Hematopoietic multipotent progenitor cell treated with erythropoietin and hydrocortisone succinate and interleukin-3 and kit ligand, for 17 days (in vitro differentiated cells): ENCODE results near the gene TLCD1.

Experiments
- DNase-seq: peaks from one replicate; pipeline ENCODE4 v3.0.0-alpha.2; 2015; ENCODE audit warnings: low spot score

The TLCD1 gene

GRCh38 chr17:28712705-28713415 is 13.2 kb downstream of the TLCD1 start:
- DNase-seq: no peak

DNA sequence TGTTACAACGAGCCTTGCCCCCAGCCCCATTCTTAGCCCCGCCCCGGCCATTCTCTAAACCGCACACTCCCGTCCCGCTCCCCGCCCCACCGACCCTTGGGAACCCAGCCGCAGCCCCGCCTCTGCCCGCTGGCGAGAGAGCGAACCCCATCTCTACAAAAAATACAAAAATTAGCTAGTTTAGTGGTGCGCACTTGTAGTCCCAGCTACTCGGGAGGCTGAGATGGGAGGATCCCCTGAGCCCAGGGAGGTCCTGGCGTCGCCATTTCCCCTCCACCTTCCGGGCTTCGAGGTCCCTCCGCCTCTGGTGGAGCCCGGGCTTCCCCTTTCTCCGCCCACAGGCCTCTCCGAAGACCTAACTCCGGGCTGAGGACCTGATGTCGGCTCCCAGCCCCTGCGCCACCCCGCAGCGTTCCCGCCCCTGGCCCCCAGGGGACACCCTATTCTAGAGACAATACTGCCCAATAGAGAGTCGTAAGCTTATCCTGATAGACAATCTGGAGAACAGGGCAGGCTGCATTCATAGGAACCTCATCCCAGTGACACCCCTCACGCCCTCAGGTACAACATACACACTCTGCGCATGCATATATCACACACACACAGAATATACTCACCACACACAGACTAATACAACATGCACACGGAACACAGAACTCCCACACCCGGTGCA is 13.9 kb downstream of the TLCD1 start:
- no peak for DNase-seq

GRCh38 chr17:28711723-28712031 is 14.4 kb downstream of the TLCD1 start, which contains the start of gene PROCA1:
Gene PROCA1 (minus strand): TSS chr17:28711888. CDS start chr17:28711660, 228 bp downstream.
- no peak for DNase-seq

- peak; percentile 76 for DNase-seq
Observed at GRCh38 chr17:28710861-28711722, 14.9 kb downstream of the TLCD1 start.

GRCh38 chr17:28707339-28707720 is 18.7 kb downstream of the TLCD1 start:
- DNase-seq: no peak

- DNase-seq: no peak
Observed at GRCh38 chr17:28706471-28707338, 19.3 kb downstream of the TLCD1 start.

DNA sequence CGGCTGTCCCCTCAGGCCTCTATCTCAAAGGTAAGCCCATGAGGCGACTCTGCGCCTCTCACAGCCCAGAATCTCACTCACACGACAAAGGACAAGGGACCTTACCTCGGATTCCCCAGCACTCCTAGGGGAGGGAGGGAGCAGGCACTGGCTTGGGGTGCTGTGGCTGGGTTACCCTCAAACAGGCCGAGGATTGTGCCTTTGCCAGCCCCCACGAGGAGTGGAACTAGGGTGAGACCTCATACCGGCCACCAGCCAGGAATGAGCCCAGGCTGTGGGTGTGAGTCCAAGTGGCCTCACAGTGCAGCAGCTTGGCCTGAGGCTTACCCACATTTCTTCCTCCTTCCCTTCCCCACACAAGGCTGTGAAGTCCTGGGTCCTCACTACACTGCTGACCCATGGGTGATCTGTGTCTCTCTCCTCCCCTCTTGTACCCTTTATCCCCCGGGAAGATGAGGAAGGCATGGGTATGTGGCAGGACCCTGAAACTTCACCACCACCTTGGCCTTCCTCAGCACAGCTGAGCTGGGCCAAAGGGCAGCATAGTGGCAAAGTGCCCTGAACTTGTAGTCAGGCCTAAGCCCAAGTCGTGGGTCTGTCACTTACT is 20.2 kb downstream of the TLCD1 start:
- DNase-seq: no peak

- no peak for DNase-seq
Observed at GRCh38 chr17:28705074-28705659, 20.9 kb downstream of the TLCD1 start.

GRCh38 chr17:28704219-28704858 is 21.7 kb downstream of the TLCD1 start:
- DNase-seq: no peak

GRCh38 chr17:28703552-28704218 is 22.3 kb downstream of the TLCD1 start:
- no peak for DNase-seq

DNA sequence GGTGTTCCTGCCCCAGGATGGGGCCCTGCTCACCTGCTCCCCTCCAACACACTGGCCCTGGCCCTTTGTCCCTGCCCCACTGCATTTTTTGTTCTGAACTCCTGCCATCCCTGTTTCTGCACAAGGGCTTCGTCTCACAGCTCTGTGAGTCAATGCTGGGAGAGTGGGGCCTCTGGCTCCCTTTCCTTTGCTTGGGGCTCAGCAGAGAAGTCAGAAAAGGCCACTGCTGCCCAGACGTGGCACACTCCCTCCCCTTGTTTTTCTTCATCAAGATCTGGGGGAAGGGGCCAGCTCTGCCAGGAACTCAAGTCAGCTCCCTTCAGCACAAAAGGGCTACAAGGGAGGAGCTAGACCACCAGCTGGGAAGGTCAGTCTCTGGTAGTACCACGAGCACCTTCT is 23.3 kb downstream of the TLCD1 start:
- no peak for DNase-seq

GRCh38 chr17:28702026-28702751 is 23.8 kb downstream of the TLCD1 start:
- DNase-seq: no peak

DNA sequence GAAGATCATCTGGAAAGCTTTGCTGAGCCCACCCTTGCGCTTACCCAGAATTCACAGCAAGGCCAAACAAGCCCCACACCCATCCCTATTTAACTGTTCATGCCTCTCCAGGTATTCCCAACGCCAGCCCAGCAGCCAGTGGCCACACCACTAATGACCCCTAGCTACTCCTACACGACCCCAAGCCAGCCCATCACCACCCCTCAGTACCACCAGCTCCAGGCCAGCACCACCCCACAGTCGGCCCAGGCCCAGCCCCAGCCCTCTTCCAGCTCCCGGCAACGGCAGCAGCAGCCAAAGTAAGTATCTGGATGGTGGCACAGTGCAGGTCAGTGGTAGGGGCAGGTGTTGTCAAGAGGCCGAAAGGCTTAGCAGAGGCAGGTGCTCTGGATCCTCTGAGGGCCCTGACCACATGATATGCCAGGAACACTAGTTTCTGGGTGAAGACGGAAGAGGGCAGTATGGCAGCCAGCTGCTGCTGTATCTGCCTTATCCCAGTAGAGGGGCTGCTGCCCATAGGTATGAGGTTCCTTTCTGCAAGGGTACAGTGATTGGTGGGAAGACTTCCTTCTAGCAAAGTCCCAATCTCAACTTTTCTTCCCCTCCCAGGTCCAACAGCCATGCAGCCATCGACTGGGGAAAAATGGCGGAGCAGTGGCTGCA is 25.1 kb downstream of the TLCD1 start:
- DNase-seq: no peak

- DNase-seq: no peak
Observed at GRCh38 chr17:28700278-28700677, 25.8 kb downstream of the TLCD1 start.

DNA sequence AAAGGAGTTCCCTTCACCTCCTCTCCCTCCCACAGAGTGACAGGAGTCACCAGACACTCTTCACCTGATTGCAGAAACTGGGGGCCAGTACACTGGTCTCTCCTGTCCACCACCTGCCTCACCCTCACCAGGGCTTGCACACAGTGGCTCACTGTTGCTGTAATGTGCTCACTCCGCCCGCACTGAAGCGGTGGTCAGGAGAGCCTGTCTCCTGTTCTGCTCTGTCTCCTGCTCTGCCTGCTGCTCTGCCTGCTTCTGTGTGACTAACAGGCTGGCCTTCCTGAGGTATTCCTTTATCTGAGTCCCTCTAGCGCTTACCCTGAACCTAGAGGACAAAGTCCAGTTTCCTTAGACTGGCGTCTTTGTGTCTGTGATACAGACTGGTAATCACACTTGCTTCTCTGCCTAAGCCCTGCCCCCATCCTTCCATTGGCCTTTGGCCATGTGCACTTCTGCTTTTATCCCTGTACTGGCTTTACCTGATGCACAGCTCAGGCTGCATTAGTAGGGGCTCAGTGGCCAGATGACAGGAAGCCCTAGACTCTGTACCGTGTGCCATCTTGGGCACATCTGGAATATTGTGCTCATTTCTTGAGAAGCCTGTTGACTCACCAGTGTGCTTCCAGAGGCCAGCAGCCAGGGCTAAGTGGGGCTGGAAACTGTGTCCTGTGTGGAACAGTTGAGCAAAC is 27.6 kb downstream of the TLCD1 start:
- no peak for DNase-seq

DNA sequence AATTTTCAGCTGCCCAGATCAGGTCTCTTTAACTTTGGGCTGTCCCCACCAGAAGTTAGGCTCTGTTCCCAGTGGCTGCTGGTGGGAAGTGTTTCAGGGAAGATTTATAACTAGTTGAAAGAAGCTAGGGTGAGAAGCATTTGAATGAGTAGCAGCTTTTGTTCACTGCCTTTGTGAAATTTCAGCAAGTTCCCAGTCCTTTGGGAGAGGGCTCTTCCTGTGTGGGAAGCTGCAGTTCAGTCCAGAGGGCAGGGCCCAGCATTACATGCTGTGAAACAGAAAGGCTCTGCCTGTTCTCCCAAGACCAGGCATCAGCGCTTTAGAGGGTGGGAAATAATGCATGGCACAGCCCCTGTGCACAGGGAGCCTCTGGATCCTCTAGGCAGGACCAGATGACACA is 32.2 kb downstream of the TLCD1 start:
- no peak for DNase-seq

DNA sequence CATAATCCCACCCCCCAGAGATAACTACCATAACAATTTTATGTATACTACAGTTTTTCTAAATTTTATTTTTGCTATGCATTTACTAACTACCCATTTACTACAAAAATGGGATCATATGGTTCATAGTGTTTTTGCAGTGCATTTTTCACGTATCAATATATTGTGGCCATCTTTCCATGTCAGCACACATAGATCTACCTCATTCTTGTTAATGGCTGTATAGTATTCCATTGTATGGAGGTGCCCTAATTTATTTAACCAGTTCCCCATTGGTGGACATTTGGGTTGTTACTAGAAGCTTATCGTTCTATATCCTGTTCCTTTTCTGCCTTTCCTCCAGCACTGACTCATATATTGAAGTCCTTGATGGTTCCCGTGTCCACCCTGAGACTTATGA is 37.0 kb downstream of the TLCD1 start:
- no peak for DNase-seq

- no peak for DNase-seq
Observed at GRCh38 chr17:28688481-28688880, 37.6 kb downstream of the TLCD1 start.
